IMR-90 (cell line): ENCODE measurements around the gene EPAS1. TPM values are rescaled to one million over a fixed set of nuclear protein-coding genes. Genes with fewer than 3 reads are reported as not detected.
A peak's percentile ranks its signal among the peaks of the same experiment; 100 is the strongest.

Experiments
- ATAC-seq: fragments of 200-7000 bp; cut with Tn5 transposase; 2 replicates; pipeline ENCODE4 v1.9.1; 2020; ENCODE audit warnings: low read depth, mild to moderate bottlenecking, moderate library complexity
- BruUV-seq: library from RNA; stranded (reverse); fragments of 400-500 nt; replicated peaks from 2 replicates; lab custom pipeline; 2021; lab: Mats Ljungman, UMichigan
- CTCF ChIA-PET: fragments of 300-600 bp; formaldehyde crosslinking; extraction: SDS; loops from one replicate; lab custom pipeline; 2021; ENCODE audit warnings: antibody characterized with exemption; lab: Yijun Ruan, JAX
- POLR2A ChIA-PET: fragments of 300-600 bp; sonication (Branson Sonifier 250); formaldehyde crosslinking; loops from one replicate; lab custom pipeline; 2022; ENCODE audit warnings: antibody characterized with exemption; ENCODE audit not compliant: unreplicated experiment; lab: Charles Lee
- DNase-seq: peaks from one replicate; pipeline ENCODE4 v3.0.0; 2013
- H2AFZ ChIP-seq: replicated peaks from 2 replicates; pipeline ENCODE3; 2013; ENCODE audit warnings: low read length, mild to moderate bottlenecking; ENCODE audit not compliant: poor library complexity
- H2AK5ac ChIP-seq: 2 replicates; pipeline ENCODE4 v1.6.1; 2013; ENCODE audit warnings: low read depth, low read length, inconsistent platforms
- H2AK9ac ChIP-seq: replicated peaks from 2 replicates; pipeline ENCODE3; 2013; ENCODE audit warnings: mild to moderate bottlenecking, low read depth, low read length, moderate library complexity; ENCODE audit not compliant: poor library complexity
- H2BK120ac ChIP-seq: 2 replicates; pipeline ENCODE4 v1.6.1; 2013; ENCODE audit warnings: low read depth, low read length, inconsistent platforms
- H2BK15ac ChIP-seq: 3 replicates; pipeline ENCODE4 v1.6.1; 2013; ENCODE audit warnings: low read depth, low read length, inconsistent platforms
- H2BK20ac ChIP-seq: 2 replicates; pipeline ENCODE4 v1.6.1; 2013; ENCODE audit warnings: low read depth, mild to moderate bottlenecking, inconsistent platforms, low read length, moderate library complexity
- H2BK5ac ChIP-seq: 2 replicates; pipeline ENCODE4 v1.6.1; 2013; ENCODE audit warnings: mild to moderate bottlenecking, low read depth, low read length, inconsistent platforms; ENCODE audit not compliant: poor library complexity, severe bottlenecking
- H3K14ac ChIP-seq: replicated peaks from 2 replicates; pipeline ENCODE4 v1.6.1; 2013; ENCODE audit warnings: low read depth, low read length, inconsistent platforms
- H3K18ac ChIP-seq: 2 replicates; pipeline ENCODE4 v1.6.1; 2013; ENCODE audit warnings: low read depth, low read length, control low read depth
- H3K23ac ChIP-seq: 2 replicates; pipeline ENCODE4 v1.6.1; 2013; ENCODE audit warnings: low read depth, low read length, inconsistent platforms
- H3K27ac ChIP-seq: 2 replicates; pipeline ENCODE4 v1.5.1; 2013; ENCODE audit warnings: mild to moderate bottlenecking, control low read depth, low read length; ENCODE audit not compliant: insufficient read depth
- H3K27me3 ChIP-seq: 2 replicates; pipeline ENCODE4 v1.6.1; 2013; ENCODE audit warnings: low read length; ENCODE audit not compliant: control insufficient read depth, insufficient read depth
- H3K36me3 ChIP-seq: 2 replicates; pipeline ENCODE4 v1.6.1; 2013; ENCODE audit warnings: low read length, mixed read lengths; ENCODE audit not compliant: control insufficient read depth, insufficient read depth
- H3K4ac ChIP-seq: 2 replicates; pipeline ENCODE4 v1.6.1; 2013; ENCODE audit warnings: low read depth, low read length, inconsistent platforms
- H3K4me1 ChIP-seq: 2 replicates; pipeline ENCODE4 v1.6.1; 2013; ENCODE audit warnings: low read length, mixed read lengths; ENCODE audit not compliant: control insufficient read depth, insufficient read depth
- H3K4me2 ChIP-seq: 2 replicates; pipeline ENCODE4 v1.6.1; 2013; ENCODE audit warnings: low read depth, mild to moderate bottlenecking, control low read depth, low read length, moderate library complexity
- H3K4me3 ChIP-seq: 2 replicates; pipeline ENCODE4 v1.5.1; 2013; ENCODE audit warnings: low read depth, mild to moderate bottlenecking, control low read depth, low read length, moderate library complexity; ENCODE audit not compliant: insufficient read depth
- H3K56ac ChIP-seq: 2 replicates; pipeline ENCODE4 v1.6.1; 2013; ENCODE audit warnings: low read length, inconsistent platforms; ENCODE audit not compliant: insufficient read depth; ENCODE audit errors: extremely low read depth
- H3K79me1 ChIP-seq, 2 experiments: 2 replicates each; pipeline ENCODE4 v1.6.1; 2013; ENCODE audit warnings: low read length in 2 of 2, inconsistent platforms in 1 of 2, low read depth in 1 of 2
- H3K9ac ChIP-seq: 2 replicates; pipeline ENCODE4 v1.6.1; 2013; ENCODE audit warnings: low read depth, low read length, control low read depth
- H3K9me1 ChIP-seq: 2 replicates; pipeline ENCODE4 v1.6.1; 2013; ENCODE audit warnings: low read length, inconsistent platforms; ENCODE audit not compliant: insufficient read depth
- H3K9me3 ChIP-seq: 2 replicates; pipeline ENCODE4 v1.6.1; 2013; ENCODE audit warnings: low read length; ENCODE audit not compliant: control insufficient read depth, insufficient read depth
- H4K20me1 ChIP-seq: 2 replicates; pipeline ENCODE4 v1.6.1; 2013; ENCODE audit warnings: low read length, inconsistent platforms; ENCODE audit not compliant: insufficient read depth
- H4K5ac ChIP-seq: 2 replicates; pipeline ENCODE4 v1.6.1; 2013; ENCODE audit warnings: mild to moderate bottlenecking, low read depth, low read length, control low read depth
- H4K8ac ChIP-seq, 2 experiments: 2 replicates each; pipeline ENCODE4 v1.6.1; 2013; ENCODE audit warnings: low read depth in 2 of 2, low read length in 2 of 2, control low read depth in 1 of 2, inconsistent platforms in 1 of 2
- H4K91ac ChIP-seq: 2 replicates; pipeline ENCODE4 v1.6.1; 2013; ENCODE audit warnings: low read depth, low read length, inconsistent platforms; ENCODE audit not compliant: insufficient read depth
- BHLHE40 ChIP-seq: fragments of 150-350 bp; IDR thresholded peaks from 2 replicates; pipeline ENCODE4 v1.6.1; 2016; ENCODE audit warnings: mild to moderate bottlenecking, low read depth, low read length
- CEBPB ChIP-seq: IDR thresholded peaks from 2 replicates; pipeline ENCODE4 v1.6.1; 2012; ENCODE audit warnings: low read depth, low read length, improper control_type of control experiment
- CHD1 ChIP-seq: IDR thresholded peaks from 2 replicates; pipeline ENCODE4 v1.6.1; 2012; ENCODE audit warnings: low read depth, low read length, improper control_type of control experiment
- MXI1 ChIP-seq: IDR thresholded peaks from 2 replicates; pipeline ENCODE4 v1.6.1; 2012; ENCODE audit warnings: low read depth, mild to moderate bottlenecking, low read length, moderate library complexity, borderline replicate concordance
- RCOR1 ChIP-seq: IDR thresholded peaks from 2 replicates; pipeline ENCODE4 v1.6.1; 2012; ENCODE audit warnings: mild to moderate bottlenecking, low read length, improper control_type of control experiment; ENCODE audit not compliant: insufficient replicate concordance
- USF2 ChIP-seq: fragments of 150-350 bp; IDR thresholded peaks from 2 replicates; pipeline ENCODE4 v1.6.1; 2017; ENCODE audit warnings: mild to moderate bottlenecking, antibody characterized with exemption, low read length, low read depth
- WGBS, 2 experiments: methylation state at CpG; one replicate each; pipeline versions ENCODE4 v1.1.5 to v1.1.7; 2013; ENCODE audit warnings: missing lambda C conversion rate in 2 of 2; ENCODE audit not compliant: insufficient read length in 1 of 2; ENCODE audit errors: extremely low coverage in 2 of 2; 5-methylcytosine and 5-hydroxymethylcytosine counted together
- dilution Hi-C: fragments of 300-500 bp; cut with HindIII; formaldehyde crosslinking; loops from one replicate; pipeline ENCODE4 v1.14.3; 2018; ENCODE audit warnings: low sequenced_read_pairs; ENCODE audit not compliant: unreplicated experiment
- in situ Hi-C: fragments of 300-500 bp; cut with MboI; formaldehyde crosslinking; loops from 3 replicates; pipeline ENCODE4 v1.14.3; 2019; ENCODE audit warnings: low sequenced_read_pairs, inconsistent platforms, mixed read lengths
- intact Hi-C: fragments of 100-400 bp; cut with micrococcal nuclease; formaldehyde crosslinking; loops from 2 replicates; pipeline ENCODE4 v1.10.0; 2022
- polyA plus RNA-seq, 3 experiments: library from polyadenylated mRNA; depleted of rRNA; stranded (reverse); fragments of >200 nt; gene quantifications; 2 replicates each; pipeline ENCODE4 v1.2.3, GENCODE V29; 2012; ENCODE audit warnings: low replicate concordance in 1 of 3
- total RNA-seq: library from RNA; depleted of rRNA; stranded (reverse); fragments of >200 nt; gene quantifications from 2 replicates; pipeline ENCODE4 v1.2.3, GENCODE V29; 2012
- TF ChIP-seq, protein P1 (sequence below): conservative IDR thresholded peaks from 2 replicates; pipeline ENCODE4 v1.5.1; 2012; ENCODE audit warnings: mild to moderate bottlenecking, low read depth, low read length, improper control_type of control experiment
- TF ChIP-seq, protein P2 (sequence below): fragments of 150-350 bp; IDR thresholded peaks from 2 replicates; pipeline ENCODE4 v1.6.1; 2016; ENCODE audit warnings: low read depth, mild to moderate bottlenecking, low read length, moderate library complexity, borderline replicate concordance

Gene EPAS1
- total and polyA plus RNA-seq, 2 of the 4 experiments (the other 2 are of a cell fraction), result 40.7 to 120 TPM

- peaks cover 8% of the 10 kb centered on the region; the same call in 1 of the 2 replicates for H3K9me1 ChIP-seq
- dilution Hi-C loops (no loop called here), in situ Hi-C loops (loop anchor here (5.0 kb wide), 1 partner anchor 240 kb away; no protein-coding TSS in a partner anchor), intact Hi-C loops (loop anchor here (1.0 to 5.0 kb wide), 4 partner anchors 68 to 355 kb away; no protein-coding TSS in a partner anchor)
- H3K56ac ChIP-seq, result peak overlapping the region; percentile 74; the same call in 1 of the 2 replicates
- WGBS, 2 experiments, result 0% methylated on average over 10 of the region's 65 CpGs; no CpG with 5 or more reads in 1 of the 2 experiments
- TSS peak; percentile 98 for BruUV-seq
- H3K4me3 ChIP-seq, result peak overlapping the region; percentile 87
- H4K91ac ChIP-seq, result no peak overlapping the region; the same call in 1 of the 2 replicates
- peaks cover 7% of the 10 kb centered on the region; the same call in 1 of the 2 replicates for H3K4me1 ChIP-seq
- peak overlapping the region; percentile 92 for H3K9ac ChIP-seq
- H2BK15ac ChIP-seq, result no peak overlapping the region
- peak overlapping the region; percentile 86 for H3K14ac ChIP-seq
- H3K18ac ChIP-seq, result peak overlapping the region; percentile 42
- H2AK5ac ChIP-seq, result 0 out of 2 replicates have a peak overlapping the region, but pooled peaks have one; percentile 84
- H2BK120ac ChIP-seq, result peak overlapping the region; percentile 9; the same call in 1 of the 2 replicates
- no peak overlapping the region; a peak in 1 of 4 replicates for H4K8ac ChIP-seq
- H2AFZ ChIP-seq, result peak overlapping the region; percentile 79
- no peak overlapping the region for H2BK20ac ChIP-seq
- no peaks in the 10 kb centered on the region for H3K36me3 ChIP-seq
- DNase-seq, result no peak
- ChIA-PET POLR2A (interaction anchor here (0.5 to 1.0 kb wide), 10 partner anchors 14 to 296 kb away, joined by 3 to 9 read pairs (median 4); no protein-coding TSS in a partner anchor), CTCF (interaction anchor here (0.7 kb wide), 1 partner anchor 234 kb away, joined by 3 read pairs; no protein-coding TSS in a partner anchor)
- H3K9me3 ChIP-seq, result no peaks in the 10 kb centered on the region
- no peak overlapping the region for H4K5ac ChIP-seq
- peak overlapping the region; percentile 82 for H3K27ac ChIP-seq
- H3K79me1 ChIP-seq, result peaks cover 5 to 36% of the 10 kb centered on the region in 2 experiments; a peak in 2 of 4 replicates
- no peaks in the 10 kb centered on the region for H3K27me3 ChIP-seq
- no peak for TF ChIP-seq USF2
- TF ChIP-seq MXI1, result 0 out of 2 replicates have a peak, but pooled peaks have one; percentile 30
- TF ChIP-seq, protein P1, sequence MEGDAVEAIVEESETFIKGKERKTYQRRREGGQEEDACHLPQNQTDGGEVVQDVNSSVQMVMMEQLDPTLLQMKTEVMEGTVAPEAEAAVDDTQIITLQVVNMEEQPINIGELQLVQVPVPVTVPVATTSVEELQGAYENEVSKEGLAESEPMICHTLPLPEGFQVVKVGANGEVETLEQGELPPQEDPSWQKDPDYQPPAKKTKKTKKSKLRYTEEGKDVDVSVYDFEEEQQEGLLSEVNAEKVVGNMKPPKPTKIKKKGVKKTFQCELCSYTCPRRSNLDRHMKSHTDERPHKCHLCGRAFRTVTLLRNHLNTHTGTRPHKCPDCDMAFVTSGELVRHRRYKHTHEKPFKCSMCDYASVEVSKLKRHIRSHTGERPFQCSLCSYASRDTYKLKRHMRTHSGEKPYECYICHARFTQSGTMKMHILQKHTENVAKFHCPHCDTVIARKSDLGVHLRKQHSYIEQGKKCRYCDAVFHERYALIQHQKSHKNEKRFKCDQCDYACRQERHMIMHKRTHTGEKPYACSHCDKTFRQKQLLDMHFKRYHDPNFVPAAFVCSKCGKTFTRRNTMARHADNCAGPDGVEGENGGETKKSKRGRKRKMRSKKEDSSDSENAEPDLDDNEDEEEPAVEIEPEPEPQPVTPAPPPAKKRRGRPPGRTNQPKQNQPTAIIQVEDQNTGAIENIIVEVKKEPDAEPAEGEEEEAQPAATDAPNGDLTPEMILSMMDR, result no peak
- no peak; the same call in 1 of the 2 replicates for TF ChIP-seq CHD1
- no peak for TF ChIP-seq RCOR1
- TF ChIP-seq, protein P2, sequence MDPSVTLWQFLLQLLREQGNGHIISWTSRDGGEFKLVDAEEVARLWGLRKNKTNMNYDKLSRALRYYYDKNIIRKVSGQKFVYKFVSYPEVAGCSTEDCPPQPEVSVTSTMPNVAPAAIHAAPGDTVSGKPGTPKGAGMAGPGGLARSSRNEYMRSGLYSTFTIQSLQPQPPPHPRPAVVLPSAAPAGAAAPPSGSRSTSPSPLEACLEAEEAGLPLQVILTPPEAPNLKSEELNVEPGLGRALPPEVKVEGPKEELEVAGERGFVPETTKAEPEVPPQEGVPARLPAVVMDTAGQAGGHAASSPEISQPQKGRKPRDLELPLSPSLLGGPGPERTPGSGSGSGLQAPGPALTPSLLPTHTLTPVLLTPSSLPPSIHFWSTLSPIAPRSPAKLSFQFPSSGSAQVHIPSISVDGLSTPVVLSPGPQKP, result no peak
- no peak for TF ChIP-seq CEBPB
- TF ChIP-seq BHLHE40, result no peak
- peak overlapping the region; percentile 78 for H3K4ac ChIP-seq
- peak overlapping the region; percentile 96; the same call in 1 of the 2 replicates for H3K23ac ChIP-seq
- H2AK9ac ChIP-seq, result peak overlapping the region; percentile 91
- H2BK5ac ChIP-seq, result peak overlapping the region; percentile 69
- H3K4me2 ChIP-seq, result peak overlapping the region; percentile 62
- H4K20me1 ChIP-seq, result peaks cover 50% of the 10 kb centered on the region
- peak; percentile 2 for ATAC-seq
Measured at GRCh38 chr2:46297546-46298271, 502 bp downstream of the EPAS1 start.
